Choroid plexus epithelial cell (primary cell): ENCODE data around the gene HEPN1.

Experiments
- DNase-seq: peaks from one replicate; pipeline ENCODE4 v3.0.0-alpha.2; 2010; ENCODE audit warnings: low read depth
- H3K4me3 ChIP-seq: 2 replicates; pipeline ENCODE4 v1.5.1; 2011; ENCODE audit warnings: low read depth, mild to moderate bottlenecking, control low read depth, low read length, moderate library complexity
- TF ChIP-seq, protein P1 (sequence below): conservative IDR thresholded peaks from 2 replicates; pipeline ENCODE4 v1.5.1; 2011; ENCODE audit warnings: low read depth, mild to moderate bottlenecking, control low read depth, inconsistent platforms, low read length, moderate library complexity

HEPN1 gene

DNA sequence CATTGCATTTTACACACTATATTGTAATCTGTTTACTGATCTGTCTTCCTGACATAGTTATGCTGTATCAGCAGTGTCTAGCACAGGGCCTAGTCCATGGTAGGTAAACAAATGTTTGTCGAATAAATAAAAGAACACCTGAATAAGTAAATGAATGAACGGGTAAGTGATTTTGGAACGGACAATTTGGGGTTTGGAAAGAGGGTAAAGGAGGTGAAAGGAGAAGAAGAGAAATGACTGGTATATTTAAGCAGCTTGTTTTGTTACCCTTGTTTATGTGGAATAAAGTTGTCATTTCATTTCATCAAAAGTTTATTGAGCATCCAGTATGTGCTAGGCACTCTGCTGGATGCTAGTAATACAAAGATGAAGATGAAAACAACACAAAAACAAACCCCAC, at the start of gene HEPN1:
Gene HEPN1 (plus strand): TSS at position 301 of the 400 bp plus-strand sequence.
- H3K4me3 ChIP-seq = no peak within 1 kb of the TSS
- TF ChIP-seq, protein P1, sequence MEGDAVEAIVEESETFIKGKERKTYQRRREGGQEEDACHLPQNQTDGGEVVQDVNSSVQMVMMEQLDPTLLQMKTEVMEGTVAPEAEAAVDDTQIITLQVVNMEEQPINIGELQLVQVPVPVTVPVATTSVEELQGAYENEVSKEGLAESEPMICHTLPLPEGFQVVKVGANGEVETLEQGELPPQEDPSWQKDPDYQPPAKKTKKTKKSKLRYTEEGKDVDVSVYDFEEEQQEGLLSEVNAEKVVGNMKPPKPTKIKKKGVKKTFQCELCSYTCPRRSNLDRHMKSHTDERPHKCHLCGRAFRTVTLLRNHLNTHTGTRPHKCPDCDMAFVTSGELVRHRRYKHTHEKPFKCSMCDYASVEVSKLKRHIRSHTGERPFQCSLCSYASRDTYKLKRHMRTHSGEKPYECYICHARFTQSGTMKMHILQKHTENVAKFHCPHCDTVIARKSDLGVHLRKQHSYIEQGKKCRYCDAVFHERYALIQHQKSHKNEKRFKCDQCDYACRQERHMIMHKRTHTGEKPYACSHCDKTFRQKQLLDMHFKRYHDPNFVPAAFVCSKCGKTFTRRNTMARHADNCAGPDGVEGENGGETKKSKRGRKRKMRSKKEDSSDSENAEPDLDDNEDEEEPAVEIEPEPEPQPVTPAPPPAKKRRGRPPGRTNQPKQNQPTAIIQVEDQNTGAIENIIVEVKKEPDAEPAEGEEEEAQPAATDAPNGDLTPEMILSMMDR = no peak
- DNase-seq = no peak

DNA sequence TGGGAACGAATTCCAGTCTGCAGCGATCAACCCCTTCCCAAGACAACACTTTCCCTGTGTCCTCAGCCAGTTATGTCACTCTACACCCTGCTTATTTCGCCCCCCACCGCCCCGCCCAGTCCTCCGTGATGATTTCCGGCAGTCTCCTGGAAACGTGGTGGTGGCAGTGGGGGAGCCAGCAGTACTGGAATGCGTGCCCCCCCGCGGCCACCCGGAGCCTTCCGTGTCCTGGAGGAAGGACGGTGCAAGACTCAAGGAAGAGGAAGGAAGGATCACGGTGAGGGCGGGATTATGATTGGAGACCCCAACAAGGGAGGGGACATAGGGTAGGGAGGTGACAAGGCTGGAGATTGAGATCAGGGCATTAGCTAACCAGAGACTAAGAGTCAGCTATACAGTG, 49.7 kb upstream of the HEPN1 start:
- TF ChIP-seq, protein P1 = no peak
- no peak overlapping the region for H3K4me3 ChIP-seq
- DNase-seq = no peak

DNA sequence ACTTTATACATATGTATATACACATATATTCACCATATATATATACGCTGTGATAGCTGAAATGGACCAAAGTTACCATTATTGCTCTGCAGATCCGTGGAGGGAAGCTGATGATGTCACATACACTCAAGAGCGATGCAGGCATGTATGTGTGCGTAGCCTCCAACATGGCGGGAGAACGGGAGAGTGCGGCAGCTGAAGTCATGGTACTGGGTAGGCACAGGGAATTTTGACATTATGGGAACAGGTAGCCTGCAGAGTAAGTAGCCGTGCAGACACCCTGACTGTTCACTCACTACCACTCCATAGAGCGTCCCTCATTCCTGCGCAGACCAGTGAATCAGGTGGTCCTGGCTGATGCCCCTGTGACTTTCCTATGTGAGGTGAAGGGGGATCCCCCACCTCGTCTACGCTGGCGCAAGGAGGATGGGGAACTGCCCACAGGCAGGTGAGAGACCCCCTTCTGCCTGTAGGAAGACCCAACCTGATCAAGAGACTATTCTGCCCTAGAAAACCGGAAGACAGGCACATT, 49.1 kb upstream of the HEPN1 start:
- DNase-seq = no peak
- no peak overlapping the region for H3K4me3 ChIP-seq
- TF ChIP-seq, protein P1 = no peak

DNA sequence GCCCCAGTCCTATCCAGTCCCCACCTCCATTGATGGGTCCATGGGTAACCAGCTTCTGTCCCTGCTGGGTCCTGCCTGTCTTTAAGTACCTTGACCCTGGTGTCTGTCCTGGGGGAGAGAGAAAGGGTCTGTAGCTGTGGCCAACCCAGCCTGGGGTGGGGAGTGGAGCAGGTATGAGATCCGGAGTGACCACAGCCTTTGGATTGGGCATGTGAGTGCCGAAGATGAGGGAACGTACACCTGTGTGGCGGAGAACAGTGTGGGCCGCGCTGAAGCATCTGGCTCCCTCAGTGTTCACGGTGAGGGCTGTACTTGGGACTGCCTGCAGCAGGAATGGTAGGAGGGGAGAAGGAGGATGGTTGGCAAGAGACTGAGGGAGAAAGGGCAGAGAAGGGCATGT, 48.6 kb upstream of the HEPN1 start:
- H3K4me3 ChIP-seq = no peak overlapping the region
- TF ChIP-seq, protein P1 = no peak
- DNase-seq = no peak

DNA sequence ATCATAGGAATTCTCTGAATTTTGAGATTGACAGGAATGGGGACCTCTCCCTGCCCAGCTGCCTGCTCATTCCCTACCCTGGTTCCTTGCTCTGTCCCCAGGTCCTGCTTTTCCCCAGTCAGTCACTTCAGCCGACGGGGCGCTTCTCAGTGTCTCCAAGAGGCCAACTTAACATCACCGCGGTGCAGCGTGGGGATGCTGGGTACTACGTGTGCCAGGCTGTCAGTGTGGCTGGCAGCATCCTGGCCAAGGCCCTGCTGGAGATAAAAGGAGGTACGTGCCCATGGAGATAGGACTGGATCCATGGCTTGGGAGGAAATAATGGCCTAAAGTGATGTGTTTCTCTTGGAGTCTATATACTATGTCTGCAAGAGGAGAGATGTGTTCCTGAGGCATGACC, 46.8 kb upstream of the HEPN1 start:
- H3K4me3 ChIP-seq = no peak overlapping the region
- TF ChIP-seq, protein P1 = no peak
- DNase-seq = no peak

DNA sequence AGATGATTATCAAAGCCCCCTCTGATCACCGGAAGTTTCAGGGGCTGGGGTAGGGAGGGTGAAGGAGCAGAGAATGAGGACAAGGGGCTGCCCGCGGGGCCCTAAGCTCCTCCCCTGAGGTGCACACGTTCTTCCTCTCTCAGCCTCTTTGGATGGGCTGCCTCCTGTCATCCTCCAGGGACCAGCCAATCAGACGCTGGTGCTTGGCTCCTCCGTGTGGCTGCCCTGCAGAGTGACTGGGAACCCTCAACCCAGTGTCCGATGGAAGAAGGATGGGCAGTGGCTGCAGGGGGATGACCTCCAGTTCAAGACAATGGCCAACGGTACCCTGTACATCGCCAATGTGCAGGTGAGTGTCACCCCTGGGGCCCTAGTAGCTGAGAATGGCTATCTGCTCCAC, 46.3 kb upstream of the HEPN1 start:
- TF ChIP-seq, protein P1 = no peak
- H3K4me3 ChIP-seq = no peak overlapping the region

DNA sequence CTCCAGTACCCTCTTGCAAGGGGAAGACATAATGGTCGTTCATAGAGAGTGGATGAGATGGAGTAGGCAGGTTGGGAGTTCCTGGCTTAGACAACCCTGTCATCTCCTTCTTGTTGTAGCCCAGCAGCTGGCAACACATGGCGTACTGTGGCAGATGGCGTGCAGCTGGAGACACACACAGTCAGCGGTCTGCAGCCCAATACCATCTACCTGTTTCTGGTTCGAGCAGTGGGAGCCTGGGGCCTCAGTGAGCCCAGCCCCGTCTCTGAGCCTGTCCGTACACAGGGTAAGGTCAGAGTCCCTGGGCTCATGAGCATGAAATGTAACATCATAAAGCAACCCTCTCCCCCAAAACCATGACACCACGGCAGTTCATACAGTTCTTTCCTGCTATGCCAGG, 45.1 kb upstream of the HEPN1 start:
- TF ChIP-seq, protein P1 = no peak
- DNase-seq = no peak
- no peak overlapping the region for H3K4me3 ChIP-seq

More for the DNA sequence above, 46.3 kb upstream of the HEPN1 start:
- DNase-seq = no peak
